Kidney (tissue), 14 donors: ENCODE data around the gene MYO9A. TPM values are rescaled to one million over a fixed set of nuclear protein-coding genes. Genes with fewer than 3 reads are reported as not detected.

Source experiments
- DNase-seq, 5 donors: peaks; one replicate each; pipeline ENCODE4 v3.0.0-alpha.2; 2013 to 2020
- FAIRE-seq: peaks from 2 replicates; lab custom pipeline; 2012; peaks lifted over from hg19 to GRCh38; lab: Jason Lieb, UNC
- H3K27ac ChIP-seq, 2 donors: one replicate each; pipeline ENCODE4 v1.7.0; 2013; ENCODE audit warnings: low read depth in 2 of 2, low read length in 2 of 2, inconsistent platforms in 1 of 2
- H3K27me3 ChIP-seq: one replicate; pipeline ENCODE4 v1.7.1; 2013; ENCODE audit warnings: low read length, inconsistent platforms; ENCODE audit not compliant: control insufficient read depth, insufficient read depth
- H3K36me3 ChIP-seq, 3 donors: one replicate each; pipeline versions ENCODE4 v1.7.0 to v1.7.1; 2013; ENCODE audit warnings: low read length in 3 of 3, control low read depth in 1 of 3, inconsistent platforms in 1 of 3; ENCODE audit not compliant: insufficient read depth in 3 of 3, control insufficient read depth in 2 of 3
- H3K4me1 ChIP-seq, 3 donors: one replicate each; pipeline versions ENCODE4 v1.7.0 to v1.7.1; 2013; ENCODE audit warnings: low read length in 3 of 3, inconsistent platforms in 1 of 3, low read depth in 1 of 3; ENCODE audit not compliant: control insufficient read depth in 2 of 3, insufficient read depth in 2 of 3
- H3K4me3 ChIP-seq, 3 donors: one replicate each; pipeline versions ENCODE4 v1.7.0 to v1.8.1; 2013; ENCODE audit warnings: low read length in 3 of 3, control low read depth in 1 of 3, inconsistent platforms in 1 of 3
- H3K9ac ChIP-seq, 3 donors: one replicate each; pipeline versions ENCODE4 v1.7.0 to v1.7.1; 2013; ENCODE audit warnings: low read length in 3 of 3, control low read depth in 1 of 3, inconsistent platforms in 1 of 3
- H3K9me3 ChIP-seq, 3 donors: one replicate each; pipeline versions ENCODE4 v1.7.0 to v1.7.1; 2013; ENCODE audit warnings: low read length in 3 of 3, control low read depth in 1 of 3, inconsistent platforms in 1 of 3; ENCODE audit not compliant: control insufficient read depth in 2 of 3, insufficient read depth in 1 of 3
- CTCF ChIP-seq: IDR thresholded peaks from 3 replicates; pipeline ENCODE4 v1.5.1; 2012; ENCODE audit warnings: mild to moderate bottlenecking, moderate library complexity, borderline replicate concordance; ENCODE audit not compliant: insufficient read depth; ENCODE audit errors: extremely low read depth
- intact Hi-C: fragments of 100-400 bp; cut with DNase I; formaldehyde crosslinking; loops from one replicate; pipeline ENCODE4 v1.11.1; 2022
- polyA plus RNA-seq: library from polyadenylated mRNA; stranded (reverse); fragments of 350-450 nt; fragmentation: Illumina TruSeq; extraction: RNeasy Lipid Tissue Mini Kit (QIAGEN cat#74804); gene quantifications from one replicate; pipeline ENCODE4 v1.2.3, GENCODE V29; 2014; ENCODE audit warnings: low read depth, low replicate concordance; ENCODE audit not compliant: insufficient read depth
- total RNA-seq: library from RNA; stranded (reverse); fragmentation: NEBNext Ultra II Directional; extraction: Animal tissue kit (Norgen Biotek cat#: 25700); gene quantifications from one replicate; pipeline ENCODE4 v1.2.1, GENCODE V29; 2021
- donor health status: control.
- donor health status: control.
- donor health status: control.
- donor health status: control.
- donor health status: control.
- donor health status: DM: yes; HTN: yes; CAD: no.
- donor health status: Normal renal cell carcinoma (clear cell type).

MYO9A gene
- total and polyA plus RNA-seq, 2 donors from 2014 or later, result 5.5 to 132 TPM

GRCh38 chr15:72131922-72132321 lies 14.0 kb upstream of the MYO9A start:
- TF ChIP-seq CTCF, result no peak
- intact Hi-C loops, result no loop called here
- no peak for FAIRE-seq
- no peak for DNase-seq
- no peaks in the 10 kb centered on the region for H3K36me3 ChIP-seq
- H3K9me3 ChIP-seq, result no peaks in the 10 kb centered on the region
- H3K4me3 ChIP-seq, result no peak overlapping the region
- H3K27ac ChIP-seq, result no peak overlapping the region
- H3K4me1 ChIP-seq, result peaks cover 0 to 14% (median 2%) of the 10 kb centered on the region in 3 donors
- H3K27me3 ChIP-seq, result no peaks in the 10 kb centered on the region
- no peak overlapping the region for H3K9ac ChIP-seq

DNA sequence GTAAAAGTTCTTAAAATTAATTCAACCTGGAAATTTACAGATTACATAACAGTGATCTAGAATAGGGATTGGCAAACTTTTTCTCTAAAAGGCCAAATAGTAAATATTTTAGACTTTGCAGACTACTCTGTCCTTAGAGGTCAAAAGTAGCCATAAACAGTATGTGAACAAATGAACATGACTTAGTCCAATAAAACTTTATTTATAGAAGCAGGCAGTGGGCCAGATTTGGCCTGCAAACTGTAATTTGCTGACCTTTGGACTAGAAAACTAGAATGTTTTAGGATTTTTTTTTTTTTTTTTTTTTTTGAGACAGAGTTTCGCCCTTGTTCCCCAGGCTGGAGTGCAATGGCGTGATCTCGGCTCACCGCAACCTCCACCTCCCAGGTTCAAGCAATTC lies 12.3 kb upstream of the MYO9A start:
- Histone ChIP-seq H3K27me3 (no peaks in the 10 kb centered on the region), H3K4me1 (peaks cover 0 to 8% (median 0%) of the 10 kb centered on the region in 3 donors)
- TF ChIP-seq CTCF, result no peak

GRCh38 chr15:72128359-72128758 lies 10.4 kb upstream of the MYO9A start:
- H3K9ac ChIP-seq, result no peak overlapping the region
- H3K4me1 ChIP-seq, result peaks cover 0 to 11% (median 0%) of the 10 kb centered on the region in 3 donors
- H3K36me3 ChIP-seq, result no peaks in the 10 kb centered on the region
- FAIRE-seq (no peak), DNase-seq (no peak)
- no peak overlapping the region for H3K4me3 ChIP-seq
- no peaks in the 10 kb centered on the region for H3K9me3 ChIP-seq
- H3K27ac ChIP-seq, result no peak overlapping the region
- H3K27me3 ChIP-seq, result no peaks in the 10 kb centered on the region
- intact Hi-C loops, result no loop called here
- TF ChIP-seq CTCF, result no peak

More for the DNA sequence above, 12.3 kb upstream of the MYO9A start:
- H3K27ac ChIP-seq, result no peak overlapping the region
- H3K9ac ChIP-seq, result no peak overlapping the region
- DNase-seq (no peak), FAIRE-seq (no peak)
- no peaks in the 10 kb centered on the region for H3K9me3 ChIP-seq
- intact Hi-C loops, result no loop called here
- H3K4me3 ChIP-seq, result no peak overlapping the region
- H3K36me3 ChIP-seq, result no peaks in the 10 kb centered on the region
